GM18951 (cell line): ENCODE measurements around the gene CLDN14.

ENCODE experiments used
- POLR2A ChIP-seq: IDR thresholded peaks from 4 replicates; pipeline ENCODE4 v1.6.1; 2011; ENCODE audit warnings: mild to moderate bottlenecking; ENCODE audit not compliant: insufficient read length, insufficient read depth; ENCODE audit errors: extremely low read depth
- in situ Hi-C: fragments of 300-500 bp; cut with MboI; formaldehyde crosslinking; loops from one replicate; pipeline ENCODE4 v1.12.0; 2022; ENCODE audit warnings: low sequenced_read_pairs, mixed read lengths, inconsistent platforms; ENCODE audit not compliant: unreplicated experiment

Gene CLDN14, protein sequence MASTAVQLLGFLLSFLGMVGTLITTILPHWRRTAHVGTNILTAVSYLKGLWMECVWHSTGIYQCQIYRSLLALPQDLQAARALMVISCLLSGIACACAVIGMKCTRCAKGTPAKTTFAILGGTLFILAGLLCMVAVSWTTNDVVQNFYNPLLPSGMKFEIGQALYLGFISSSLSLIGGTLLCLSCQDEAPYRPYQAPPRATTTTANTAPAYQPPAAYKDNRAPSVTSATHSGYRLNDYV

DNA sequence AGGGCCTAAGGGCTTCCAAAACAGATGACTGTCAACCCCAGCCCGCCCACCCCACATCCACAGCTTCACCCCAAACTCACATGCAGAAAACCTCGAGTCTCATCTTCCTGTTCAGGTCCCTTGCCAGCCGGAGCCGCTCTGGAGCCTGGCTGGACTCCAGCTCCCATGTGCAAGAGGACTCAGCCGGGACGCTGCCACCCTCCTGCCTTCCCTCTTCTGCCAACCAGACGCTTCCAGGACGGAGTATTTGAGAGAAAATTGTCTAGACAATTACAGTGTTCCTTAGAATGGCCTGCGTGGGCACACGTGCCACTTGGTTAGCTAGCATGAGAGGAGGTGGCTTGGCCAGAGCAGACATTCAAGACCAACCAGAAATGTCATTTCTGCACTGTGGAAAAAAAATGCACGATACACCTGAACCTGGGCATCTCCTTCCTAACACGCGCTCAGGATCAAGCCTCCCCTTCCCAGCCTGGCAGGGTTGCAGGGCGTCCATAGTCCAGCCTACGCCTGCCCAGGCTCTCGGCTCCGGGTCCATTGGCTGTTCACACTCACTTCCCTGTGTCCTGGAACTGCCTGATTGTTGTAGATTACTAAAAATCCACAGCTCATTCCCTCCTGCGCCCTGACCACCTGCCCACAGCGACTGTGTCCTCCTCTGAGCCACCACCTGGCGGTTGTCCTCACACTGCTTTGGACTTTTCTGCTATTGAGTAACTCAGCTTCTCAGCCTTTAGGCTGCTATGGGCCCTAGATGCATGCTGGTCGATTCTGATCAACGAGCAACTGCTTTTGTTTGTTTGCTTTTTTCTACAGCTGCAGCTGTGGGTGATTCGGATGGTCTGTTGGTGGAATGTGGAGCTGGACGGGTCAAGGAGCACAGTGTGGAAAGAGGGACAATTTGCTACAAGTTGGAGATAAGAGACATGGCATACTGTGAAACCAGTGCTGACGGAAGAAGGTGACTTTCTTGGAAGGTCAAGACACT, at the start of gene CLDN14:
CLDN14 (minus strand) TSS at position 708 of the 988 bp plus-strand sequence. CDS start 18,427 bp downstream, outside the sequence.
- in situ Hi-C loops = no loop called here
- TF ChIP-seq POLR2A = no peak

DNA sequence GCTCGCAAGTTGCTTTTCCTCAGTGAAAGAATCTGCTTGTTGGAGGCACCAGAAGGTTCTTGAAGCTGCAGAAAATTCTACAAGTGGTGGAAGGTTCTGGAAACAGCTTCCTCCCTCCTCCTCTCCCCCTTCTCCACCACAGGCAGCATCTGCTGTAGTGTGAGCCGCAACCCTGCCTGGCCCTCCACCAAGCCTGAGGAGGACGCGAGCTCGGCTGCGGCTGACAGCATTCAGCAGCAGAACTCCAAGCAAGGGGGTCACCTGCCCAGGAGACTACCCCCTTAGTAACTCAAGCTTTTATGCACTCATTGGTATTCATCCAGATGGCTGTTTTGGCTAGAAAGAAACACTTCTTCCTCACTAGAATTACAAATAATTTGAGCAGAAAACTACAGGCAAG, 48.8 kb upstream of the CLDN14 start:
- in situ Hi-C loops = no loop called here
- no peak for TF ChIP-seq POLR2A

DNA sequence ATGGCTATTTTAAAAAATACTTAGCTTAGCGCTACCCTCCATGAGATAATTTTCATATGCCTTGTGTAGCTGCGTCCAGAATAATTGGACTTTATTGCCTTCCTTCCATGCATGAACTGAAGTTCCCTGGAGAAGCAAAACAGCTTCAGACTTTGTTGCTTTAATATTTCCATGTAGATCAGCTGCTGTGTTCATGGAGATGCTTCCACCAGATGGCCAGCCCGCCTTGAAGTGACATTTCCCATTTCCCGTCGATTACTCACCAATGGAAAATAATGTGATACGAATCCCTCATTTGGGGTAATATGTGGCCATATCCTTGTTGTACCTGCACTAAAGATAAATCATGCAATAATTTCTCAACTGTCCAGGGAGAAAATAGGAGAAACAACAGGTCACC, 47.4 kb upstream of the CLDN14 start:
- in situ Hi-C loops = no loop called here
- TF ChIP-seq POLR2A = no peak

DNA sequence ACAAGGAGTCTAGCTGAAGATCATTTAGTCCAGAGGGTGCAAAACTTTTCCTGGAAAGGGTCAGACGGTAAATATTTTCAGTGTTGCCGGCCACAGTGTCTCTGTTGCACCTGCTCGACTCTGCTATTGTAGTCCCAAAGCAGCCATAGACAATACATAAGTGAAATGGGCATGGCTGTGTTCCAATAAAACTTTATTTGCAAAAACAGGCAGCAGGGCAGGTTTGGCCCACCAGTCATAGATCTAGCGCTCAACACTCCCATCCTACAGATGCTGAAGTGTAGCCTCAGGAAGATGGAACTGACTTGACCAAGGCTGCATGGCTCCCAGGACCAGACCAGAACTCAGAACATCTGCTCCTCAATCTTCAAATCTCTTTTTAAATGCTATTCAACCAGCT, 46.2 kb upstream of the CLDN14 start:
- TF ChIP-seq POLR2A = no peak
- in situ Hi-C loops = no loop called here

DNA sequence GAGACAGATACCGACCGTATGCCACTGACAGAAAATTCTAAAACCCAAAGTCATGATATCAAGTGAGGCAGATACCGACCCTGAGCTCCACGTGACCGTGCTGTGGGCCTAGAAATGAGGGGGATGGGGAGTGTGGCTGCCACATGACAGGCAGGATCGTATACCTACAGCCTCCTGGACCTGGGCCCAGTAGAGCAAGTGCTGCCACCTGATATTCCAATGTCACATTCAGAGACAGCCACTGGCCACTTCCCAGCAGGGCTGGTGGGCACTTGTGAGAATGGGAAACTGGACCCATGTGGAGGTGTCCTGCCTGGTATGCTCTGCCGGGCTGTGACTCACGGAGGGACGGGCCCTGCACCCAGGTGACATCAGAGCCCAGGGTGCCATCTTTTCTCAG, 44.6 kb upstream of the CLDN14 start:
- in situ Hi-C loops = no loop called here
- no peak for TF ChIP-seq POLR2A

DNA sequence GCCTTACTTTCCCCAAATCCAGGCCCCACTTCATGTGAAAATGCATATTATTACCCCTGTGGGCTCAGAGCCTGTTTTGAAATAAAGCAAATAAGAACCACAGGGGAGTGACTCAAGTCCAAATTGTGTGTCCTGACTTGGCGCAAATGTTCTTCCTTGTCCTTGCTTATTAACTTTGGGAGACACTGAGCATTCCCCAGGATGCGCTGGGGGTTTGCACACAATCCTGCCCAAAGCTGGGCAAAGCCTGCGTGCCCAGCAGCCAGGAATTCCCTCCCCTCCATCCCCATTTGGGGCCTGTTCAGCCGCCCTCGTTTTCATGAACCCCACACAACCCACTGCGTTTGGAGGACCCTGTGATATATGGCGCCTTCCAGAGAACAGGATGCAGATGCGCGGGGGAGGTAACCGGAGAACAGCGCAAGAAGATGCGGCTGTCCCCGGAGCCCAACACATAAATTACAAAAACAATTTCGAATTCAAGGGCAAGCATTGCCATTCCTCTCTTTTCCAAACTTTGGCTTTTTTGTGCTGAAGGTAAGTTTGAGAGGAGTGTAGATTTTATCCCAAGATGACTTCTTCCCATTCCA, 42.4 kb upstream of the CLDN14 start:
- in situ Hi-C loops = no loop called here
- no peak for TF ChIP-seq POLR2A

DNA sequence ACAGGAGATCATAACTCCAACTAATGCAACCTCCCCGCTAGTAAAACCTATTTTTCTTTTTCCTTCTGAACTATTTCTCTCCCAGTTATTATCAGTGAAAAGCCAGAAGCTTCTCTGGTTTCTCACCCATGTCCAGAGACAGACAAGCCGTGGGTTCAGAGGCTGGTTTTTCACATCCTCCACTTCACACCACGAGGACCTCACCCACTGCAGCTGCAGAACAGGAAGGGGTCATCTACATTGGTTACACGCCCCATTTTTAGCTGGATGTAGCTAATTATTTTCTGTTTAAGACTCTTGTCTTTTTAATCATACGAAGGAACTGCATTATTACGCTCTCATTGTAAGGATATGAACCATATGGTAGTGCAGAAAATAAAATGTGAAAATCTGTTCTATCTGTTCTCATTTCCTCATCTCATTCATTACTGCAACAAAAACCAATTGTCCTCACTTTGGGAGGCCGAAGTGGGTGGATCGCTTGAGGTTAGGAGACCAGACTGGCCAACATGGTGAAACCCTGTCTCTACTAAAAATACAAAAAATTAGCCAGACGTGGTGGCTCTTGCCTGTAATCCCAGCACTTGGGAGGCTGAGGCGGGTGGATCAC, 39.1 kb upstream of the CLDN14 start:
- no peak for TF ChIP-seq POLR2A
- in situ Hi-C loops = no loop called here

DNA sequence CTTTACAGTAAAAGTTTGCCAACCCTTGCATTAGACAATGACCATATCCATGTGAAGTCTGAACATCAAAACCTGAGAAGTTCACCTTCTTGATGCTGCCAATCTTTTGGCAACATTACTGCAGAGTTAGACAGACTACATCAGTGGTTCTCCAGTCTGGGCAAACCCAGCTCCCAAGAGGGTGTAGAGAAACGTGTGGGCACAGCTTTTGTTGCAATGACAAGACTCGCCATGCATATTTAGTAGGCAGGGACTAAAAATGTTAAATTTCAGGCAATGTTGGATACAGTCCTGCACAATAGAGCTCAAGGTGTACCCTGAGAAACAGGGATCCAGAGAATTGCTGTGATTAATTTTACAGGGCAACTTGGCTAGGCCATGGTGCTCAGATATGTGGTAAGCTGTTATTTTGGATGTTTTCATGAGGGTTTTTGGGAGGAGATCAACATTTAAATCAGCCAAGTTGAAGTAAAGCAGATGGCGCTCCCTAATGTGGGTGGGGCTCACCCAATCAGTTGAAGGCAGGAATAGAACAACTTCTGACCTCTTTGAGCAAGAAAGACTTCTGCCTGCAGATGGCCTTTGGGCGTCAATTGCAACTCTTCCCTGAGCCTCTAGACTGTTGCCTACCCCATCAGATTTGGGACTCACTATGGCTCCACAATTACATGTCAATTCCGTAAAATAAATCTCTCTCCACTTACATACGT, 37.6 kb upstream of the CLDN14 start:
- in situ Hi-C loops = no loop called here
- TF ChIP-seq POLR2A = no peak

DNA sequence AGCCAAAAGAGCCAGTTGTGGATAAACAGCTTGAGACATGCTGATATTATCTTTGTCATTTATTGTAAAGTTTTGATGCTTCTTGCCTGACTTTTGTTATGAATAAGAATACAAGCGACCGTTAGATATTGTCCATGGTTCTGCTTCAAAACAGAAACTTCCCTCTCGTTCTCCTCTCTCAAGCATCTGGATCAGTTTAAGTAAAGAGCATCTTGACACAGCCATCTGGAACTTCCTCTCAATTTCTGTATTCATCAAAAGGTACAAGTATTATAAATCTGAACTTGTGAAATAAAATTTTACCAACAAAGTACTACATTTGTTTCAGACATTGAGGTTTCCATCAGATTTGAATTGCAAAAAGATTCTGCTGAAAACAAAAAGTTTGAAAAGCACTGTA, 36.4 kb upstream of the CLDN14 start:
- TF ChIP-seq POLR2A = no peak
- in situ Hi-C loops = no loop called here

DNA sequence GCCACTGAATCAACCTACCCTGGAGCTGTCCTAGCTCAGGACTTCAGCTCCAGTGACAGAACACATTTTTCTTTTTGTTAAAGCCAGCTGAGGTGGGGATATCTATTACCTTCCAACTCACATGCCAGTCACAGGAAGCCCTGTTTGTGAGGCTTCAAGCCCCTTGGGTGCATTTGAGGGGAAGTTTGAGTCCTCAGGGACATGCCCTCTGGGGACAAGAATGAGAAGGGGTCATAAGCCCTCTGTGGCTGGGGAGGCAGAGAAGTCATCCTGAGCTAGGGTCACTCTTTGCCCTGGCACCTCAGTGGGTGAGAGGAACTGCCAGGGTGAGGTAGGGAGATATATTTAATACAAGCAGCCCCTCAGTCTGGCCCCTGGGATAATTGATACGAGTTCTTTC, 33.5 kb upstream of the CLDN14 start:
- in situ Hi-C loops = no loop called here
- TF ChIP-seq POLR2A = no peak

DNA sequence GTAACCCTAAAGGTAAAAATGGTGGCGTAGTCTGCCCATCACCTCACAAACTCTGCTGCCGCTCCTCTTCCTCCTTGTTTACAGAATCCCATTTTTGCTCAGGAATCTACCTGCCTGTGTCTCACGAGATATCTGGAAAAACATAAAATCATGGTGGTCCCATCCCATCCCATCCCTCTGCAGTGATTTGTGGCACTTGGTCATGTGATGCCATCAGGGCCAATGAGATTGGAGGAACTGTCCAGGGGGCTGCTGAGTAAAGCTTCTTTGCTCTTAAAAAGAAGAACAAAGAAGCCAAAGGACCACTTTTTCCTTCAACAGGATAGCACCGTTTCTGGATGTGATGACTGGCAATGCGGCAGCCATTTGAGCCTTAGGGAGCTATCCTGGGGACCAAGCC, 33.0 kb upstream of the CLDN14 start:
- TF ChIP-seq POLR2A = no peak
- in situ Hi-C loops = no loop called here

DNA sequence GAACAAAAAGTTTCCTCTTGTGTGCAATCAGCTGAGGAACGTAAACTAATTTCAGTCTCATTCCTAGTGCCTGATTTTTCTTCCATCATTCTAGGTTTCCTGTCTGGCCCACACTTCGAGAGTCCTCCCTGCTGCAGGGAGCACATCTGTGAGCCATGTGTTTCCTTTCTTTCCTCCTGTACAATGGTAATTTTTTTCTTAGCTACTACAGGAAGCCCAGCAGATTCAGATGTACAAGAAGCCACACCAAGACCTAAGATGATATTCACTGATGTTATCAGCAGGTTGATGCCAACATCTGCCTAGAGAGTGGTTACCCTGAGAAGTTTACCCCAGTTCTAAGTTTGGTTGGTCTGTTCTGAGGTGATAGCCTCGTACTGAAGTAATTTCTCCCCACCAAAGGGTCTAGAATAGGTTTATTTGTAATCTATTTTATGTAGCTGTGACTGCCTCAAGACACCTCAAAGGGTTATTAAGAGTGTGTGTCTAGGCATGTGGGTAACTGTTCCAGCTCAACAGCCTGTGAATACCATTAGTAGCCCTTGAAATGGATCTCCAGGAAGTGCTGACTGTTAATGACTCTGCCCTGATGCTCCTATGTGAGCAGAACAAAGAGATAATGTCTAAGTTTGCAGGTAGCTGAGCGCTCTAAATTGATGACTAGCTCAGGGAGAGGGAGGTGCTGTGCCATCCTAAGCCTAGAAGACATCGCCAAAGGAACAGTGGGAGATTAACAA, 31.7 kb upstream of the CLDN14 start:
- in situ Hi-C loops = no loop called here
- no peak for TF ChIP-seq POLR2A
